Stimulated activated CD4-positive, alpha-beta T cell treated with anti-CD3 and anti-CD28 coated beads, Interleukin-15, amount 100 ng/mL, for 48 hours (primary cell): Measurements from ENCODE around the gene LANCL1.
"Not testable (repeated sequence)": the region's sequence is repeated elsewhere in the genome, so short reads cannot be mapped to it uniquely, and the experiment has no call there.

Experiments
- DNase-seq, 2 donors: peaks; one replicate each; pipeline ENCODE4 v3.0.0-alpha.2; 2020; ENCODE audit warnings: low read depth in 2 of 2

LANCL1 gene

DNA sequence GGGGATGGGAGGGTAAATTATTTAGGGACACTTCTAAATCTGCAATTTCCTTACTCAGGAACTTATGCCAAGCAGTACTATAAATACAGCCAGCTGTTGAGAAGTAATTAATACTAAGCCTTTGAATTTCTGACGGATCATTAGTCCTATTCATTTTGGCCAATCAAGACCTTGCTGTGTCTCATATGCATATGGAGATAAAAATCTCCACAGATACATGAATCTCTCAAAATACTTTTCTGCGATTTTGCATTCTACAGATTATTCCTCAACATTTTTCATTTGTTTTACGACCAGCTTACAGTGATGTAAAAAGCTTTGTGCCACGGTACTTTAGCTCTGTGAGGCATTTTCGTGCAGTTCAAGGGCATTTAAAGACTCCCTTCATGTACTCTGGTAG, 16.7 kb downstream of the LANCL1 start:
- DNase-seq, result no peak

DNA sequence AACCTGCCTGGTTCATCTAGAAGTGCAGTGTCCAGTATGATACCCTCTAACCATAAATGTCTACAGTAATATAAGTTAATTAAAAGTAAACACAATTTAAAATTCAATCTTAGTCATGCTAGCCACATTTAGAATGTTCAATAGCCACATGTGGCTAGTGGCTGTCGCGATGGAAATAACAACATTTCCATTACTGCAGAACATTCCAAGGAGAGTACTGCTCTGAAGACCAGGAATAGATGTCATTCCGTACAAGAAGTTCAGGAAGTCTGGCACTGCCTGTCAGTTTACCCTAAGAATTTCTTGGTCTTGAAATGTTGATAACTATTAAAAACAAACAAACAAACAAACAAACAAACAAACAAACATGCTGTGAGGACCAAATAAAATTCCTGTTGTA, 17.2 kb downstream of the LANCL1 start:
- DNase-seq, result no peak

DNA sequence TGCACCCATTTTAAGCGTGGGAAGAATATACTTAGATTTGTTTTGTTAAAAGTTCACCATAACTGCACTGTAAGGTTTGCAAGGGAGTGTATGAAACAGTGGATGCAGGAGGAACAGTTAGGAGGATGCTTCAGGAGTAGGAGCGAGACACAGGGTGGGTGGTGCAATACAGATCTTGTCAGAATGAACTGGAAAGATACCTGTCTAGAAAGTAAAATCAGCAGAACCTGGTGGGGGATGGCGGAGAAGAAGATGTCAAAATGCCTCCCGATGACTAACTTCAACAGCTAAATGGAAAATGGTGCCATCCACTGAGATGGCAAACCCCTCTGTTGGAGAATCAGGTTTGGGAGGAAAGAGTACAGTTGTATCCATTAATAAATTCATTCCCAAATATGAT, 18.2 kb downstream of the LANCL1 start:
- DNase-seq, result no peak

DNA sequence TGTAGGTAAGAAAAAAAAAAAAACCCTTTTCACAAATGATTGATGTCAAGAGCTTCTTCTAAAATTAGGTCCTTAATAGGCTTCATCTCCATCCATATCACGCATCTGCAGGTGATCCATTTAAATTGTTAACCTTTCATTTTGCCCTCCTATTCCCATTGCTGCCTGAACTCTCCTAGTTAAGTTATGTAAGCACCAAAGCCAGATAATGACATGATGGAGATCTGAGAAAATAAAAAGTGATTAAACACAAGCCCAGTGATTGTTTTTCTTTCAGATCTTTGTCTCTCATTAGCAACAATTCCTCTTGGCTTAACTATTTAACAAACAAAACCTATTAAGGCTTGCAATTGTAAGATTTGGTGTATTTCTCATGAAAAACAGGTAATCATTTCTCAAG, 20.0 kb downstream of the LANCL1 start:
- DNase-seq, result no peak

DNA sequence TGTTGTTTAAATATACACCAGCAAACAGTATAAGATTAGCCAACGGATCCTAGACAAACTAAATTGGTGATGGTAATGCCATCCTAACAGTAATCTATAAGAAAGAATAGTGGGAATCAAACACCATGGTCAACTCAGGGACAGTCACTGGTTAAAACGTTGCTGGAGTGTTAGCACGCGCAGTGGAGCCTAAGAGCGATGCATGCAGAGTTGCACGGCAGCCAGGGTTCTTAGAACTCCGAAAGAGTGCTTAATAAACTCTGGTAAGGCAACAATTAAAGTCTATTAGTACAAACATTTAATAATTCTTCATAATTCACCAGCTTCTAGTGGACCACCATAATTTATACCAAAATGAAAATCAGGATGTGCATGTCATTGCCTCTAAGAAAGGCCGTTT, 22.2 kb downstream of the LANCL1 start:
- no peak for DNase-seq

DNA sequence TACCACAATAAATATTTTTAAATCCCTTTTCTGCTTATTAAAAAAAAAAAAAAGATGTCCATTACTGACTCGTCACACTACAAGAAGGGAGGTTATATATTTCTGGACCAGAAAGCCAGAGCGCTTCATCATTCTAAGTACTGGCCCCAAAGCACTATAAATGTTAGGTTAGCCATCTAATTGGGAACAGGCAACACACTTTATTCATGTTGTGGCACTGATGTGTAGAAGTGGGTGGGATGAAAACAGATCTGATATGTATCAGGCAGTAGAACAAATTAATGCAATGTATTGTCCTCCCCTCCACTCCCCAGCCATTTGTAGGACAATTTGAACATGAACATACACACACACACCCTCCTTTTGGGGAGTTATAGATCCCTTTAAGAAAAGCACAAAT, 24.4 kb downstream of the LANCL1 start:
- DNase-seq, result no peak

DNA sequence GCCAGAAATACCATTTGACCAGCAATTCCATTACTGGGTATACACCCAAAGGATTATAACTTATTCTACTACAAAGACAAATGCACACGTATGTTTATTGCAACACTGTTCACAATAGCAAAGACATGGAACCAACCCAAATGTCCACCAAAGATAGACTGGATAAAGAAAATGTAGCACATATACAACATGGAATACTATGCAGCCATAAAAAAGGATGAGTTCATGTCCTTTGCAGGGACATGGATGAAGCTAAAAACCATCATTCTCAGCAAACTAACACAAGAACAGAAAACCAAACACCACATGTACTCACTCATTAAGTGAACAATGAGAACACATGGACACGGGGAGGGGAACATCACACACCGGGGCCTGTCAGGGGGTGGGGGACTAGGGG, 25.6 kb downstream of the LANCL1 start:
- not testable (repeated sequence) for DNase-seq

DNA sequence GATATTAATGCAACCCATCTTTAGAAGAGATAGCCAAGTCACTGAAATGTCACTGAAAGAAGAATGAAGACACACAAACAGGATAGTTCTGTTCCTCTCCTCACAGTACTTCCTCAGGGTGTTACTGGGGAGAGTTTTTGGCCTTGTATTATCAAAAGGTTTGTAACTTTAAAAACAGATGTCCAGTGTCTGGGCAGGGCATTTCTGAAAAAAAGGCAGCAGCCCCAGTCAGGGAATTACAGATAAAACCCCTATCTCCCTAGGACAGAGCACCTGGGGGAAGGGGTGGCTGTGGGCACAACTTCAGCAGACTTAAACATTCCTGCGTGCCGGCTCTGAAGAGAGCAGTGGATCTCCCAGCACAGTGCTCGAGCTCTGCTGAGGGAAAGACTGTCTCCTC, 30.8 kb downstream of the LANCL1 start:
- no peak for DNase-seq

DNA sequence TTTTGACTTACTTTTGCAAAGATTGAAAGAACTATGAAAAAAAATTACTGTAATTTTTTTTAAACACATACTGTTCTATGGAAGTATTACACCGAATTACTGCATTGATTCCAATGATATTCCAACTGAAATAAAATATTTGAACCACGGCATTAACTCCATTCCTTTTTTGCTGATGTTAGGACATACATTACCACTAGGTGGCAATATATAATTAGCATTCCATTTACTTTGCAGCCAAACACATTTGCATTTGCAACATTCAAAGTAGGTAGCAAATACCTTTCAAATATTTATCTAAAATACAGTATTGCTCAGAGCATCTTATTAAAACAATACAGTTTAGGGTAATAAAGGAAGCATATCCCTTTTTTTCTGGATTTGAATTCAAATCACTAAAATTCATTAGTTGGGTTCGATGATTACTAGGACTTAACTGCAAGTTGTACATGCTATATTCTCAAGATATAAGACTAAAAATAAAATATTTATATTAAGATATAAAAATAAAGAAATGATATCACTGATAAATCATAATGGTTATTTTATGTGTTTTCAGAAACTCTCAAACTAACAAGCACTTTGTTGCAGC, 31.3 kb downstream of the LANCL1 start:
- no peak for DNase-seq

DNA sequence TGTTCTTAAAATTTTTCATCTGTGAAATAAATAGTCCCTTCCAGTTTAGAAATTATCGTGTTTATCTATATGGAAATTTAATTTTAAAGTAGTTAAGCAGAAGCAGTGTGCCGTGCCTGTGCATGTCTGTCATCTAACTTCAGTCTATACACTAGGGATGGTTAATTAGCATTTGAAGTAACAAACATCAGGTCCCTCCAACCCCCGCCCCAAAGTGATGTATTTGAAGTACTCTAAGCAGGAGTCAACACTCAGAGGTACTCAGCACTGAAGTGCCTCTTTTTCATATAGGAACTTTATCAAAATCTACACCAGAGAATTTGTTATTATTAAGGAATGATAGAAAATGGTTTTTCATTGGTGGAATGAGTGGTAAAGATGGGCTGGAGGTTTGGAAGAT, 33.0 kb downstream of the LANCL1 start:
- DNase-seq, result no peak

DNA sequence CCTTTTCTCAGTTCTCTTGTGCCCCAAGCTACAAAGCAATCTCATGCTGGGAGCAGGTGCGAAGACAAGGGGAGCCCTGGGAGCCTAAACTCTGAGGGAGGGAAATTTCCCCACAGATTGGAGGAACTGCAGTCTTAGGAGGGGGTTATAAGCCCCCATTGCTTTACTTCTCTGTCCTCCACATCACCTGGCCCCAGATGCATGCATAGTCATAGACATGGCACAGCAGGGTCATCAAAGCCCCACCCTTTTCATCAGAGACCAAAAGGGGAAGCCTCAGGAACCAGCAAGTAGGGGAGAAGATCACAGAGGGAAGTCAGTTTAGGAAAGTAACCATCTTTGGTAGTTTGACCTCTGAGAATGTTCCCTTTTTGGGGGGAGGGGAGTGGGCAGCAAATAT, 33.7 kb downstream of the LANCL1 start:
- no peak for DNase-seq

DNA sequence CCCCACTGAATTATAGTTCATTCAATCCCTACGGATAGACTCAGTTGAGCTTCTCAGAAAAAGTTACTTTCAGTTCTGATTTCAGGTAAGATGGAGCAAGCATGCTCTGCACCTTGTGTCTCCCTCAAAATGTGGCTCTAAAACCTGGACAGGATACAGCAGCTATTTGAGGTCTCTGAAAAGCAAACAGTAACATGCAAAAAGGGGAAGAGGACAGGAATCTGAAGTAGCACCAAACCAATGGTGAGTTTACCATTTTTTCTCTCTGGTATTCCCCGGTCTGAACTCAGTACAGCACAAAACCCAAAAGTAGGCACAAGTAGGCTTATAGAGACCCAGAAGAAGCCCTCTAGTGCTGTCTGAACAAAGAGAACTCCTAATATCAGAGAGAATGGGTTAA, 34.1 kb downstream of the LANCL1 start:
- DNase-seq, result no peak

DNA sequence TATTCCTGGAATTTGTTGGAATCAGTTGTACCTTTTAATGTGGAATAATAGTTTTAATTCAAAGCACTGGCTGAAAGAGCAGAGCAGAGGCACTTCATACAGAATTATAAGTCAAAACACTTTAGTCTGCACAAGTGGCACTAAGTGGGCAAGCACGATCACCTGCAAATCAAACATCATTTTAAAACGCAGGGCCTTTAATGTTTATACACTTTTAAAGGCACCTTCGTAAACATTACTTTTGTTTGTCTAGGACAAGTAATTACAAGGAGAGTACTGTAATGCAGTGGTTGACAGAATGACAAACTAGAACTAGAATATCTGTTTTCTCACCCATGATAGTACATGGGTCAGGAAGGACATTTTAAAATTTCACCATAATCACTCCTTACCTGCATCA, 36.4 kb downstream of the LANCL1 start:
- no peak for DNase-seq

DNA sequence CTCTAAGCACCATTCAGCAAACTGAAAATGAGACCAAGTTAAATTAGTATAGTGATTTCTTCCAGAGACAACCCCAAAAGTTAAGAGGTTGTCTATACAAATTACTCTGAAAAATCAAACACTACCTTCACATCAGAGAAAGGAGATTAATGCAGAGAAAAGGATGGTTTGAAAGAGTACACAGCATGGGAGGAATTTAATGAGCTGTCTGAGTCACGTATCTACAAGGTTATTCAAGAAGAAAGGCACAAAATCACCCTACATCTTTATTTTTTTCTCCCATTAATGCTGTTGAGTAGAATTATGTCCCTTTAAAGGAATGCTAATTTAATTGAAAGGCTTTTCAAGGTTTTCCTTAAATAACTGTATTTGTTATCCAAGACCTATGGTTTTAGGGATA, 41.1 kb downstream of the LANCL1 start:
- no peak for DNase-seq

DNA sequence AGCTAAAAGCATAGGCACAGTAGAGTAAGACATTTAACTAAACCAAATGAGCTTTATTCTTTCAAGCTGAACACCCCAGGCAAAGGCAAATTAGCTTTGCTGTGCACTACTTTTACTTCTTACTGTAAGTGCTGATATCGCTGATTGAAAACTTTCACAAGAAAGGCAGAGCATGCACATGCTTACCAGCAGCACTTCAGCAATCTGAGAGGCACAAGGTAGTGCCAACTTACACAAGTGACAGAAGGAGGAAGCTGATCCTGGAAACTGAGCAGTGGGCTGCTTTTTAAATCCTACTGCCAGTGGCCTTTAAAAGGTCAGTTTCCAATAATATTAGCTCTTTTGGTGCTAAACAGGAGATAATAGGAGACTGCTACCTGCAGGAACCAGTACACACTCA, 43.9 kb downstream of the LANCL1 start:
- no peak for DNase-seq

DNA sequence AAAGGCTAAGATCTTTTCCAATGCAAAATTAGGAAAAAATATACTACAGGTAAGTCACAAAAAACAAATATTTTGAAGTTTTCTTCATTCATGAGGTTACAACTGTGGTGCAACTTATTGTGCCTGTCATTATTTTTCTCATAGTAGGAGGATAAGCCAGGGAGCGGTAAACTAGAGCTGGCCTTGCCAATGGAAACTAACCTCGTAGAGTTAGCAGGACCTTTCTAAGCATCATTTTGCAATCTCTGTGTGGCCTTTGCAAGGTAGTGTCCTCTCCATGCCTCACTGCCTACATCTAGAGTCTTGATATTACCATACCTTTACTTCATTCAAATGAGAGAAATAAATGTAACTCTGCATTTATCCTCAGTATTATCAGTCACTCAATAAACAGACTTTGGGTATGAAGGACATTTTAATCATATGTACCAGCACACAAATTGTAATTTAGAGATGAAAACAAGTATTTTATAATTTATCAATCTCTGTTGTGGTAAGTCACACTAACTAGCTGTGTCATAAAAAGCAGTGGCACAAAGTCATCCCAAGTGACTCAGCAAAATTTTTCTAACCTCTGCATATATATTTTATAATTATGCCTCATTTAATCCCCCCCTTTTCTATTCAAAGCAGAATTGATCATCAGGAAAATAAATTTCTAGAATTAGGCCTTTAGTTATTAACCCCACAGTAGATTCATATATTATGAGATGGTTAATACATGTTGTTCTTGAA, 47.0 kb downstream of the LANCL1 start:
- no peak for DNase-seq

DNA sequence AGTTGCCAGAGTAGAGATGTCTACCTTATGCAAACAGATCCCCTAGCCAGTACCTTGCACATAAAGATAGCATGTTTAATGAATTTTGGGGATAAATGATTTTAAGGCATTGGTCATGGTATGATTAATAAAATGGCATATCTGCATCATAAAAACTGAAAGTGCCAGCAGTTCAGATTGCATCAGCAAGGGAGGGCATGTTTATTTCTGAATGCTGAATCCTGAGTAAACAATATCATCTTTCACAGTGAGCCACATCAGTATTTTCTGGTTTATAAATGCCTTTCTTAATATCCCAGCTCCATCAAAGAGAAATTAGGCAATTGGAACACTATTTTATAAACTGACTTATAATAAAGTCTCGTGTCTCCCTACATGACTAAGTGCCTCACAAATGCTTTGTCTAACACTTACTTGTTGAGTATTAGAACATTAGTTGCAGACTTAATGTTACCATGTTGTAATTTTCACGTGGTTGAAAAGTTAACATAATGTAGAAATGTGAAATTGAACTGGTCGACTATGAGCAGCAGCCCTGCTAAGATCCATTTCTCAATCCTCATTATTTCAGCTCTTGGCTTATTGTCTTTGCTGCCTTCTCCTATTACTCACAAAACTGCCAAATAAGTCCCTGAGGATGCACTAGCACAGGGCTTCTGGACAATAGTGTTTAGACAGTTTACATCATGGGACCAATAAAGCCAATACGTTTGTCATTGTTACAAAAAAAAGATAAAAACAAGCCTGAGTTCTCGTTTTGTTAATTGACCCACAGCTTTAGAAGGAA, 48.0 kb downstream of the LANCL1 start:
- no peak for DNase-seq

DNA sequence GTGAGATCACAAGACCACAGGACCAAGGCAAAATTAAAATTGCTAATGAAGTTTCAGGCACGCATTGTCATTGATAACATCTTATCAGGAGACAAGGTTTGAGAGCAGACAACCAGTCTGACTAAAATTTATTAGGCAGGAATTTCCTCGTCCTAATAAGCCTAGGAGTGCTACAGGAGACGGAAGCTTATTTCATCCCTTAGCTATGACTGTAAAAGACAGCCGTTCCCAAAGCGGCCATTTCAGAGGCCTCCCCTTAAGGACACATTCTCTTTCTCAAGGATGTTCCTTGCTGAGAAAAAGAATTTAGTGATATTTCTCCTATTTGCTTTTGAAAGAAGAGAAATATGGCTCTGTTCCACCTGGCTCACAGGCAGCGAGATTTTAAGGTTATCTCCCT, 49.2 kb downstream of the LANCL1 start:
- not testable (repeated sequence) for DNase-seq

DNA sequence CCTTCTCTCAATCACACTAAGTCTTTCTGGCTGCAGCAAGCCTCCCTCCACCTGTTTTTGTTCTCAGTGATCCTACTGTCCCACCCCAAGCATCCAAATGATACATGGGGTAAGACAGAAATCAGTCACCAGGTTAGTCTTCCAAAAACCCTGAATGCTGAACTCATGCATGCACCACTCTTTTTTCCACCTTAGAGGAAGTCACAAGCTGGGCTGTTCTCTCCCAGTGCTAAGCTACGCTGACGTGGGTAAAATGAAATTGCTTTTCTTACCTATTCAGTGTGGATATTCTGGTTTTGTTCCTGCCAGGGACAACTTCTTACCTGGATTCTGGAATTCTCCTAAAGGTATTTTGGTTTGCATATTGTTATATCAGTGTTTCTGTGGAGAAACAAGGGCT, 54.2 kb downstream of the LANCL1 start:
- no peak for DNase-seq

DNA sequence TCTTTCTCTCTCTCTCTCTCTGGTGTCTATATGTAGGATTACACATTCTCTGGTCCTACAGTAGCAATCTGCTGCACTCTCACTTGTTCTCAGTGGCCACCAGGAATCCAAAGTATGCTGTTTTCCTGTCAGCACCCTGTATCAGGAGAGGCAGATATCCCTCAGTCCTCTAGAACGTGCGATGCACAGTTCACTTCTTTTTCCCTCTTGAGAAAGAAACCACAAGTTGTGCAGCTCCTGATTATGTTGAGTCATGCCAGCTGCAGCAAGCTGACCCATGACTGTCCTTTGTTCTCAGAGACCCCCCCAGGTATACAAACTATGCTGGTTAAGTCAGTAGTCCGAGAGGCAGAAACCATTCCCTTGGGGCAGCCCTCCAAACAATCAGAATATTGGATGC, 54.6 kb downstream of the LANCL1 start:
- no peak for DNase-seq

DNA sequence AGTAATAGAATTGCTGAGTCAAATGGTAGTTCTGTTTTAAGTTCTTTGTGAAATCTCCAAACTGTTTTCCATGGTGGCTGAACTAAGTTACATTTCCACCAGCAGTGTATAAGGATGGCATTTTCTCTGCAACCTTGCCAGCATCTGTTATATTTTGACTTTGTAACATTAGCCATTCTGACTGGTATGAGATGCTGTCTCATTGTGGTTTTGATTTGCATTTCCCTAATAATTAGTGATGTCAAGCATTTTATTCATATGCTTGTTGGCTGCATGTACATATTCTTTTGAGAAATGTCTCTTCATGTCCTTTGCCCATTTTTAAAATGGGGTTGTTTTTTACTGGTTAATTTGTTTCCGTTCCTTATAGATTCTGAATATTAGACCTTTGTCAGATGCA, 63.9 kb downstream of the LANCL1 start:
- no peak for DNase-seq

DNA sequence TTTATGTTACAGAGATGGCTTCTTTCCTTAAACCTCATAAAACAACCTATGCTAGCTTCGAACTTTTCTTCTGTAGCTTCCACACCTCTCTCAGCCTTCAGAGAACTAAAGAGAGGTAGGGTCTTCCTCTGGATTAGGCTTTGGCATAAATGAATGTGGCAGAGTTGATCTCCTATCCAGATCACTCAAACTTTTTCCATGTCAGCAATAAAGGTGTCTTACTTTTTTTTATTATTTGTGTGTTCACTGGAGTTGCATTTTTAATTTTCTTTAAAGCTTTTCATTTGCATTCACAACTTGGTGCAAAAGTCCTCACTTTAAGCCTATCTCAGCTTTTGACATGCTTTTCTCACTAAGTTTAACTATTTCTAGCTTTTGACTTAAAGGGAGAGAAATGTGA, 66.0 kb downstream of the LANCL1 start:
- no peak for DNase-seq

DNA sequence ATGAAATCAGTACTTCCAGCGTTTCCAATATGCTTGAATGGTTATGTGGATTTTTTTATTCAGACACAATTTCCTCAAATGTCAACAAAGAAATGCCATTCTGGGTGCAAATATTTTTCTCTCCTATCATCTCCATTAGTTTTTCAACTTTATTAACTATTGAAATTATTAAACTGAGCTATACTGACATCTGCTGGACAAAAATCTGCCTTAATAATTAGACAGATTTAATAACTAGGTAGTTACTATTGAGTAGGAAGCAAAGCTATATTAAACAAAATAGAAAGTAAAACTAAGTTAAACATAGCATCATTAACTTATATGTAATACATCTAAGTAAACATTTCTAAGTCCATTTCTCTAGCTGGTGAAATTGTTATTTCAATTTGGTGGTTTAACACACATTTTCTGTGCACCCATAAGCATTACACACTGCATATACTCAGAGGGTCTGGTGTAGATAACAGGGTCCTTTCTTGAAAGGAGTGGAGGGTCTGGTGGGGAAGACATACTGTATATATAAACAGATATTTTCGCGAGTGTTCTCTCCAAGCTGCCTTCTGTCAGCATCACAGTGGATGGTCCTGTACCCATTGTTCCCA, 77.0 kb downstream of the LANCL1 start:
- no peak for DNase-seq
